HG02840 (cell line): Measurements from ENCODE around the gene CBLN4.

Experiments
- ATAC-seq: cut with Tn5 transposase; IDR thresholded peaks from one replicate; pipeline ENCODE4 v1.9.1; 2021; ENCODE audit warnings: mild to moderate bottlenecking, moderate library complexity, moderate number of reproducible peaks; ENCODE audit not compliant: unreplicated experiment, low FRiP score

The CBLN4 gene

GRCh38 chr20:56005389-56005715 lies at the start of gene CBLN4:
Gene CBLN4 (minus strand): TSS chr20:56005519. CDS start chr20:56004171, 1,348 bp downstream.
- no peak for ATAC-seq

GRCh38 chr20:56043227-56043626 lies 37.9 kb upstream of the CBLN4 start:
- no peak for ATAC-seq

- no peak for ATAC-seq
Measured at GRCh38 chr20:56032251-56032650, 26.9 kb upstream of the CBLN4 start.

GRCh38 chr20:56018716-56019115 lies 13.4 kb upstream of the CBLN4 start:
- no peak for ATAC-seq

- no peak for ATAC-seq
Measured at GRCh38 chr20:56018194-56018593, 12.9 kb upstream of the CBLN4 start.

- ATAC-seq, result no peak
Measured at GRCh38 chr20:56017560-56017959, 12.2 kb upstream of the CBLN4 start.

- ATAC-seq, result no peak
Measured at GRCh38 chr20:56014998-56015397, 9.7 kb upstream of the CBLN4 start.

- no peak for ATAC-seq
Measured at GRCh38 chr20:56014151-56014550, 8.8 kb upstream of the CBLN4 start.

GRCh38 chr20:56004611-56005388 lies 519 bp downstream of the CBLN4 start:
- ATAC-seq, result no peak

GRCh38 chr20:56004007-56004406 lies 1.3 kb downstream of the CBLN4 start:
- no peak for ATAC-seq

GRCh38 chr20:56002908-56003800 lies 2.2 kb downstream of the CBLN4 start:
- no peak for ATAC-seq

- no peak for ATAC-seq
Measured at GRCh38 chr20:56001890-56002289, 3.4 kb downstream of the CBLN4 start.

- no peak for ATAC-seq
Measured at GRCh38 chr20:56001106-56001785, 4.1 kb downstream of the CBLN4 start.

GRCh38 chr20:55978550-55978949 lies 26.8 kb downstream of the CBLN4 start:
- no peak for ATAC-seq

- no peak for ATAC-seq
Measured at GRCh38 chr20:55977690-55978459, 27.4 kb downstream of the CBLN4 start.

GRCh38 chr20:55974491-55975202 lies 30.7 kb downstream of the CBLN4 start:
- ATAC-seq, result no peak

GRCh38 chr20:55964790-55965189 lies 40.5 kb downstream of the CBLN4 start:
- ATAC-seq, result no peak

GRCh38 chr20:55961376-55962330 lies 43.7 kb downstream of the CBLN4 start:
- ATAC-seq, result no peak

- no peak for ATAC-seq
Measured at GRCh38 chr20:55953201-55953600, 52.1 kb downstream of the CBLN4 start.
